Measurements from ENCODE around the gene UBE3C. TPM values are rescaled to one million over a fixed set of nuclear protein-coding genes. Genes with fewer than 3 reads are reported as not detected.

UBE3C gene
- total RNA-seq, 4 donors from 2014 or later, result 66.1 to 93.3 (median 85.5) TPM

GRCh38 chr7:157205438-157205837 lies 66.7 kb downstream of the UBE3C start:
- no peaks in the 10 kb centered on the region for H3K9me3 ChIP-seq
- TF ChIP-seq, protein P1, sequence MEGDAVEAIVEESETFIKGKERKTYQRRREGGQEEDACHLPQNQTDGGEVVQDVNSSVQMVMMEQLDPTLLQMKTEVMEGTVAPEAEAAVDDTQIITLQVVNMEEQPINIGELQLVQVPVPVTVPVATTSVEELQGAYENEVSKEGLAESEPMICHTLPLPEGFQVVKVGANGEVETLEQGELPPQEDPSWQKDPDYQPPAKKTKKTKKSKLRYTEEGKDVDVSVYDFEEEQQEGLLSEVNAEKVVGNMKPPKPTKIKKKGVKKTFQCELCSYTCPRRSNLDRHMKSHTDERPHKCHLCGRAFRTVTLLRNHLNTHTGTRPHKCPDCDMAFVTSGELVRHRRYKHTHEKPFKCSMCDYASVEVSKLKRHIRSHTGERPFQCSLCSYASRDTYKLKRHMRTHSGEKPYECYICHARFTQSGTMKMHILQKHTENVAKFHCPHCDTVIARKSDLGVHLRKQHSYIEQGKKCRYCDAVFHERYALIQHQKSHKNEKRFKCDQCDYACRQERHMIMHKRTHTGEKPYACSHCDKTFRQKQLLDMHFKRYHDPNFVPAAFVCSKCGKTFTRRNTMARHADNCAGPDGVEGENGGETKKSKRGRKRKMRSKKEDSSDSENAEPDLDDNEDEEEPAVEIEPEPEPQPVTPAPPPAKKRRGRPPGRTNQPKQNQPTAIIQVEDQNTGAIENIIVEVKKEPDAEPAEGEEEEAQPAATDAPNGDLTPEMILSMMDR (IDR thresholded peaks at IDR 0.05), result no peak
- TF ChIP-seq POLR2A (IDR thresholded peaks at IDR 0.05; ENCODE audit: low read depth) (no peak), POLR2AphosphoS5 (IDR thresholded peaks at IDR 0.05) (no peak), EP300 (IDR thresholded peaks at IDR 0.05) (no peak)
- H3K36me3 ChIP-seq, result peaks cover 0 to 82% (median 57%) of the 10 kb centered on the region in 4 donors

DNA sequence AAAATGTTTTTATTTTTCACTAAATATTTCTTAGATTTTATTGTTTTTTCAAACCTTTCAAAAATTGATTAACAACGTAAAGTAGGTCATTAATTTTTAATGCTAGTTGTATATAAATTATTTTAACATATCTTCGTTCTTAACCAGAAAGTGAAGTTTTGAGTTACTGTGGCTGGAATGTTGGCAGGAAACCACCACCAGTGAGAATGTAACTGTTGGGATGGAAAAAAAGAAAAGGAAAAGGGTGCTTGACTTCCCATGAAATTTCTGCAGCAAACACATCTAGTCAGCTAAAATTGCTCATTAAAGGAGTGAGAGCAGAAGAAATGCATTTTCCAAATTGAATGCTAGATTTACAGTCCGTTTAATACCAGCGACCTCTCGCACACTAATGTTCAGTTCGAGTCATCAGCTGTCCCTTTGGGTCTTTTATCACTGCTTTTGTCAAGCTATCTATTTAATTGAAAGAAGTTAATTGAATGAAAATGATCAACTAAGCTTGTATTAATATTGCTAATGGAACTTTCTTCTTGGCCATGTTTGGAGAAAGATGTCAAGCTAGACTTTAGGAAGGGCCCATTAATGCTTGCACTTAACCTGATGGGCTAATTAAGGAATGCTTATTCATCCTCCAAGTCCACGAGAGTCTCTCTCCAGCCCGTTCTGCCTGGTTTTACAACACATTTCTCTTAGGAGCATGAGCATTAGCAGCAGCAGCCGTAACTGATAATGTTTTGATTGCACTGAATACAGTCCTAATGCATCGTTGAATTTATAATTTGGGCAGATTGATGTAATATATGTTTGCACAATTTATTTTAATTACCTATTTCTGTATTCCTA lies 70.1 kb downstream of the UBE3C start:
- no peak overlapping the region for H3K4me3 ChIP-seq
- peaks cover 0 to 74% (median 49%) of the 10 kb centered on the region in 4 donors for H3K36me3 ChIP-seq
- DNase-seq (ENCODE audit: extremely low spot score), result no peak
- H3K27me3 ChIP-seq, result no peaks in the 10 kb centered on the region
- TF ChIP-seq, protein P1 (IDR thresholded peaks at IDR 0.05), result no peak
- no peak for TF ChIP-seq EP300 (IDR thresholded peaks at IDR 0.05)
- no peak for TF ChIP-seq POLR2AphosphoS5 (IDR thresholded peaks at IDR 0.05)
- no peak for TF ChIP-seq POLR2A (IDR thresholded peaks at IDR 0.05; ENCODE audit: low read depth)
- H3K27ac ChIP-seq (replicated peaks in 1 of 4), result no peak overlapping the region
- 86% methylated on average over 10 of the region's 10 CpGs for WGBS
- intact Hi-C loops (cut with DNase I), result no loop called here
- H3K9me3 ChIP-seq, result no peaks in the 10 kb centered on the region
- H3K4me1 ChIP-seq, result no peaks in the 10 kb centered on the region

More at GRCh38 chr7:157205438-157205837, 66.7 kb downstream of the UBE3C start:
- no peak for DNase-seq (ENCODE audit: extremely low spot score)
- Histone ChIP-seq H3K4me1 (no peaks in the 10 kb centered on the region), H3K27me3 (no peaks in the 10 kb centered on the region), H3K4me3 (no peak overlapping the region), H3K27ac (replicated peaks in 1 of 4) (no peak overlapping the region)
- WGBS, result 100% methylated on average over 2 of the region's 2 CpGs
- intact Hi-C loops (cut with DNase I), result no loop called here

GRCh38 chr7:157210682-157211081 lies 72.0 kb downstream of the UBE3C start:
- WGBS, result 67% methylated on average over 5 of the region's 5 CpGs
- intact Hi-C loops (cut with DNase I), result no loop called here

GRCh38 chr7:157211690-157212089 lies 73.0 kb downstream of the UBE3C start:
- 58% methylated on average over 5 of the region's 5 CpGs for WGBS
- no peak overlapping the region for H3K4me3 ChIP-seq
- H3K36me3 ChIP-seq, result peaks cover 0 to 56% (median 31%) of the 10 kb centered on the region in 4 donors
- TF ChIP-seq EP300 (IDR thresholded peaks at IDR 0.05), result no peak
- no peak for TF ChIP-seq POLR2AphosphoS5 (IDR thresholded peaks at IDR 0.05)
- no peak for TF ChIP-seq POLR2A (IDR thresholded peaks at IDR 0.05; ENCODE audit: low read depth)
- TF ChIP-seq, protein P1 (IDR thresholded peaks at IDR 0.05), result no peak
- no peaks in the 10 kb centered on the region for H3K4me1 ChIP-seq
- H3K27me3 ChIP-seq, result no peaks in the 10 kb centered on the region
- H3K9me3 ChIP-seq, result no peaks in the 10 kb centered on the region
- intact Hi-C loops (cut with DNase I), result no loop called here
- H3K27ac ChIP-seq (replicated peaks in 1 of 4), result no peak overlapping the region
- no peak for DNase-seq (ENCODE audit: extremely low spot score)

More at GRCh38 chr7:157210682-157211081, 72.0 kb downstream of the UBE3C start:
- H3K9me3 ChIP-seq, result no peaks in the 10 kb centered on the region
- TF ChIP-seq, protein P1 (IDR thresholded peaks at IDR 0.05), result no peak
- TF ChIP-seq EP300 (IDR thresholded peaks at IDR 0.05) (no peak), POLR2A (IDR thresholded peaks at IDR 0.05; ENCODE audit: low read depth) (no peak), POLR2AphosphoS5 (IDR thresholded peaks at IDR 0.05) (no peak)
- H3K4me3 ChIP-seq, result no peak overlapping the region
- H3K4me1 ChIP-seq, result no peaks in the 10 kb centered on the region
- no peaks in the 10 kb centered on the region for H3K27me3 ChIP-seq
- H3K36me3 ChIP-seq, result peaks cover 0 to 55% (median 36%) of the 10 kb centered on the region in 4 donors
- DNase-seq (ENCODE audit: extremely low spot score), result no peak
- H3K27ac ChIP-seq (replicated peaks in 1 of 4), result no peak overlapping the region

All from esophagus muscularis mucosa (tissue), 4 donors.